Calu3 (cell line): Measurements from ENCODE around the gene TBC1D14. TPM values are rescaled to one million over a fixed set of nuclear protein-coding genes. Genes with fewer than 3 reads are reported as not detected.

Experiments
- BruUV-seq: library from RNA; stranded (reverse); fragments of 400-500 nt; replicated peaks from 2 replicates; lab custom pipeline; 2021; lab: Mats Ljungman, UMichigan
- CTCF ChIA-PET: fragments of 300-600 bp; sonication (Branson Sonifier 250); formaldehyde crosslinking; loops from one replicate; lab custom pipeline; 2022; ENCODE audit warnings: antibody characterized with exemption; lab: Charles Lee
- DNase-seq: peaks from one replicate; pipeline ENCODE4 v3.0.0; 2022
- H3K27ac Mint-ChIP-seq: one replicate; pipeline ENCODE4 v1.8.0; 2022; ENCODE audit warnings: mixed read lengths; ENCODE audit not compliant: unreplicated experiment
- H3K27me3 Mint-ChIP-seq: one replicate; pipeline ENCODE4 v1.8.0; 2022; ENCODE audit warnings: mixed read lengths; ENCODE audit not compliant: unreplicated experiment
- H3K36me3 Mint-ChIP-seq: one replicate; pipeline ENCODE4 v1.8.0; 2022; ENCODE audit warnings: mild to moderate bottlenecking, moderate library complexity, mixed read lengths; ENCODE audit not compliant: insufficient read depth, unreplicated experiment
- H3K4me1 Mint-ChIP-seq: one replicate; pipeline ENCODE4 v1.8.0; 2022; ENCODE audit warnings: mild to moderate bottlenecking, low read depth, mixed read lengths; ENCODE audit not compliant: unreplicated experiment
- H3K4me3 Mint-ChIP-seq: one replicate; pipeline ENCODE4 v1.8.0; 2022; ENCODE audit warnings: mild to moderate bottlenecking, low read depth, moderate library complexity, mixed read lengths; ENCODE audit not compliant: unreplicated experiment
- H3K9me3 Mint-ChIP-seq: one replicate; pipeline ENCODE4 v1.8.0; 2022; ENCODE audit warnings: low read depth, mixed read lengths; ENCODE audit not compliant: unreplicated experiment
- intact Hi-C: fragments of 100-400 bp; cut with micrococcal nuclease; formaldehyde crosslinking; loops from one replicate; pipeline ENCODE4 v1.10.0; 2022; ENCODE audit not compliant: unreplicated experiment
- total RNA-seq: library from RNA; stranded (reverse); gene quantifications from 2 replicates; pipeline ENCODE4 v1.2.3, GENCODE V29; 2022
- TF ChIP-seq, protein P1 (sequence below): fragments of 200-600 bp; IDR thresholded peaks from one replicate; pipeline ENCODE4 v1.8.0; 2022; ENCODE audit warnings: antibody characterized with exemption; ENCODE audit not compliant: unreplicated experiment

Gene TBC1D14
- total RNA-seq, 1 experiment from 2014 or later, result 26.4 TPM

DNA sequence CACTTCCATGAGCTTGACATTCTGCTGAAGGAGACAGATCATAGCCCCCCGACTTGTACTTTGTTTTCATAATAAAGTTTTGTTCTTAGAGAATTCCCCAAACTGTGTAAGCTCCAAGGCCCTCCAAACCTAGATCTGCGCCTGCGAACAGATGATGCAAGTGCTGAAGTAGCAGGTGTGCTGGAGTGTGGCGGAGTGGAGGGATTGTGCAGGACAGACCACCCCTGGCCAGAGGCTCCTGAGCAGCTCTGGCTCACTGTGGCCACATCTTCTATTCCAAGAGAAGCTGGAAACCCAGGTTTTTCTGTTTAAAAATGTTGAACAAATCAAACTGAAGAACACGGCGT, 46.4 kb downstream of the TBC1D14 start:
- Mint-ChIP-seq H3K4me1 (peaks cover 12% of the 10 kb centered on the region), H3K4me3 (no peak overlapping the region), H3K27me3 (no peaks in the 10 kb centered on the region), H3K27ac (no peak overlapping the region), H3K9me3 (no peaks in the 10 kb centered on the region), H3K36me3 (no peaks in the 10 kb centered on the region)
- CTCF ChIA-PET, result no interaction called here
- no peak for DNase-seq
- BruUV-seq, result no TSS peak
- TF ChIP-seq, protein P1, sequence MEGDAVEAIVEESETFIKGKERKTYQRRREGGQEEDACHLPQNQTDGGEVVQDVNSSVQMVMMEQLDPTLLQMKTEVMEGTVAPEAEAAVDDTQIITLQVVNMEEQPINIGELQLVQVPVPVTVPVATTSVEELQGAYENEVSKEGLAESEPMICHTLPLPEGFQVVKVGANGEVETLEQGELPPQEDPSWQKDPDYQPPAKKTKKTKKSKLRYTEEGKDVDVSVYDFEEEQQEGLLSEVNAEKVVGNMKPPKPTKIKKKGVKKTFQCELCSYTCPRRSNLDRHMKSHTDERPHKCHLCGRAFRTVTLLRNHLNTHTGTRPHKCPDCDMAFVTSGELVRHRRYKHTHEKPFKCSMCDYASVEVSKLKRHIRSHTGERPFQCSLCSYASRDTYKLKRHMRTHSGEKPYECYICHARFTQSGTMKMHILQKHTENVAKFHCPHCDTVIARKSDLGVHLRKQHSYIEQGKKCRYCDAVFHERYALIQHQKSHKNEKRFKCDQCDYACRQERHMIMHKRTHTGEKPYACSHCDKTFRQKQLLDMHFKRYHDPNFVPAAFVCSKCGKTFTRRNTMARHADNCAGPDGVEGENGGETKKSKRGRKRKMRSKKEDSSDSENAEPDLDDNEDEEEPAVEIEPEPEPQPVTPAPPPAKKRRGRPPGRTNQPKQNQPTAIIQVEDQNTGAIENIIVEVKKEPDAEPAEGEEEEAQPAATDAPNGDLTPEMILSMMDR, result no peak
- intact Hi-C loops, result no loop called here

DNA sequence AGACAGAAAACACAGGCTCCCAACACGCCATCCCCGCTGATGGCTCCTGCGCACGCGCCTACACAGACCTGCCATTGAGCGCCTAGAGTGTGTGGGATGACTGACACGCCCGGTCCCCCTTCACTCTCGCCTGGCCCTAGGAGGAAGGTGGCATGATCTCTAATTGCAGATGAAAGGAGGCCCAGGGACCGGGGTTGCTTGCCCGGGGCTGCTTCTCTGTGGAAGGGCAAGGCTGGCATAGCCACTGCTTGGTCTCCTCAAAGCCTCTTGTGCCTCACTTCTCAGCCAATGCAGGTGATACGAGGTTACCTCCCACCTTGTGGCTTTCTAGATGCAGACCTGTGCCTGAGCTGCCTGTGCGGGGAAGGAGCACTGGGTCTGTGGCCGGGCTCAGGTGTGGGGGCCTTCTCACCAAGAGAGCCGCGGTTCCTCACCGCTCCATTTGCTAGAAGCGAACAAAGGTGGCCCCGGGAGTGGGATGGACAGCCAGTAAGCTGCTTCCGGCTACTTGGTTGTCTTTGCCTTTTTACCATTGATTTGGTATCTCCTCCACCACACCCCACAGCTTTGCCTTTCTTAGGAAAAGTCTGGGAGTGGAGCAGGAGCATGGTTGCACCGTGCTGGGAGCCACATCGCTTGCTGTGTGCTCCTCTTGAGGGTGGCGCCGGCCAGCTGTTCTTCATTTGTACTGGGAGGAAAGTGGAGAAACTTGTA, 47.0 kb downstream of the TBC1D14 start:
- Mint-ChIP-seq H3K4me1 (peaks cover 12% of the 10 kb centered on the region), H3K36me3 (no peaks in the 10 kb centered on the region), H3K4me3 (no peak overlapping the region), H3K27me3 (no peaks in the 10 kb centered on the region), H3K9me3 (no peaks in the 10 kb centered on the region), H3K27ac (no peak overlapping the region)
- CTCF ChIA-PET, result no interaction called here
- DNase-seq, result no peak
- no TSS peak for BruUV-seq
- TF ChIP-seq, protein P1, result no peak
- intact Hi-C loops, result no loop called here

DNA sequence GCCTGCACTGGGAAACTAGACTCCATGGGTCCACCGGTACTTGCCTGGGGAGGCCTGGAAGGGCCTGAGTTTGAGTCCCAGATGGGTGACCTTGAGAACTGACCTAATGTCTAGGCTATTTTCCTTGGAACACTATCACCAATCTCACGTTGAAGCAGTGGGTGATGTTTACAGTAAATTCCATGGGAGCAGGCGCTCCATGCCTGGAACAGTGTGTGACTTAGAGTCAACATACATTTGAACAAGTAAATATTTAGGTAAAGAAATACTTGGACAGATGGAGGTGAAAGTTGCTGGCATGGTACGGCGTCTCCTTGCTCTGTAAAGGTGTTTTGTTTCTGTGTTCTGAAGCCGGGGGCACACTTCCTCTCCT, 47.5 kb downstream of the TBC1D14 start:
- TF ChIP-seq, protein P1, result no peak
- intact Hi-C loops, result no loop called here
- no peaks in the 10 kb centered on the region for H3K9me3 Mint-ChIP-seq
- BruUV-seq, result no TSS peak
- CTCF ChIA-PET, result no interaction called here
- H3K27ac Mint-ChIP-seq, result no peak overlapping the region
- DNase-seq, result no peak
- H3K27me3 Mint-ChIP-seq, result no peaks in the 10 kb centered on the region
- H3K36me3 Mint-ChIP-seq, result no peaks in the 10 kb centered on the region
- H3K4me1 Mint-ChIP-seq, result peaks cover 12% of the 10 kb centered on the region
- H3K4me3 Mint-ChIP-seq, result no peak overlapping the region

DNA sequence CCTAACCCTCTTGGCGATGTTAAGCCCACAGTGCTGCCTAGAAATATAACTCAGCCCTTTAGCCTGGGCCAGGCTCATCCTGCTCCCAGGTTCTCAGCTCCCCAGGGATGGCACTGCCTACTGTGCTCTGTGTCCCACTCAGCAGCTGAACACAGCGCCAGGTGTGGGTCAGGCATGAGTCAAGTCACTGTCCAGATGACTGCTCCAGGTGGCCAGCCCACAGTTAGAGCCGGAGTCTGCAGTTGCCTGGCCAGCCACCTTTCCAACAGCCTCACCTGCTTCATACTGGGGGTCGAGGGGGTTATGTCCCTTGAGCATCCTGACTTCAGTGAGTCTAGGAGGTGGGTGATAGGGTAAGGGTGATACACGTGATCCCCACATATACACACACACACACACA, 48.4 kb downstream of the TBC1D14 start:
- BruUV-seq, result no TSS peak
- H3K36me3 Mint-ChIP-seq, result no peaks in the 10 kb centered on the region
- H3K27me3 Mint-ChIP-seq, result no peaks in the 10 kb centered on the region
- peaks cover 17% of the 10 kb centered on the region for H3K4me1 Mint-ChIP-seq
- no peak overlapping the region for H3K27ac Mint-ChIP-seq
- no peaks in the 10 kb centered on the region for H3K9me3 Mint-ChIP-seq
- intact Hi-C loops, result no loop called here
- TF ChIP-seq, protein P1, result no peak
- no peak overlapping the region for H3K4me3 Mint-ChIP-seq
- CTCF ChIA-PET, result interaction anchor here (0.8 kb wide), 1 partner anchor 72 kb away, joined by 5 read pairs; no protein-coding TSS in a partner anchor
- no peak for DNase-seq
